ENCODE results near the gene DAO.

The DAO gene

GRCh38 chr12:108835860-108836634 is 43.8 kb upstream of the DAO start:
- no peak overlapping the region for H3K4me3 ChIP-seq (ENCODE audit: low read length)
- TF ChIP-seq CTCF (IDR thresholded peaks at IDR 0.05; ENCODE audit: insufficient read depth, low read depth, low read length, missing control alignments), result no peak
- DNase-seq (ENCODE audit: low read depth), result no peak

- H3K4me3 ChIP-seq (ENCODE audit: low read length), result no peak overlapping the region
- TF ChIP-seq CTCF (IDR thresholded peaks at IDR 0.05; ENCODE audit: insufficient read depth, low read depth, low read length, missing control alignments), result no peak
- no peak for DNase-seq (ENCODE audit: low read depth)
Observed at GRCh38 chr12:108837239-108837638, 42.7 kb upstream of the DAO start.

GRCh38 chr12:108837680-108838079 is 42.2 kb upstream of the DAO start:
- no peak overlapping the region for H3K4me3 ChIP-seq (ENCODE audit: low read length)
- TF ChIP-seq CTCF (IDR thresholded peaks at IDR 0.05; ENCODE audit: insufficient read depth, low read depth, low read length, missing control alignments), result no peak
- no peak for DNase-seq (ENCODE audit: low read depth)

- no peak for TF ChIP-seq CTCF (IDR thresholded peaks at IDR 0.05; ENCODE audit: insufficient read depth, low read depth, low read length, missing control alignments)
- peak; percentile 99 for DNase-seq (ENCODE audit: low read depth)
- no peak overlapping the region for H3K4me3 ChIP-seq (ENCODE audit: low read length)
Observed at GRCh38 chr12:108838194-108839017, 41.5 kb upstream of the DAO start.

- no peak for TF ChIP-seq CTCF (IDR thresholded peaks at IDR 0.05; ENCODE audit: insufficient read depth, low read depth, low read length, missing control alignments)
- no peak for DNase-seq (ENCODE audit: low read depth)
- H3K4me3 ChIP-seq (ENCODE audit: low read length), result no peak overlapping the region
Observed at GRCh38 chr12:108839018-108839889, 40.6 kb upstream of the DAO start.

- DNase-seq (ENCODE audit: low read depth), result no peak
- no peak for TF ChIP-seq CTCF (IDR thresholded peaks at IDR 0.05; ENCODE audit: insufficient read depth, low read depth, low read length, missing control alignments)
- H3K4me3 ChIP-seq (ENCODE audit: low read length), result no peak overlapping the region
Observed at GRCh38 chr12:108839890-108840230, 40.0 kb upstream of the DAO start.

Measured in epithelial cell of esophagus (primary cell).